GM21360 (cell line): ENCODE measurements around the gene AXIN2.
"Not testable (repeated sequence)": the region's sequence is repeated elsewhere in the genome, so short reads cannot be mapped to it uniquely, and the experiment has no call there.

Source experiments
- ATAC-seq: cut with Tn5 transposase; IDR thresholded peaks from one replicate; pipeline ENCODE4 v1.9.1; 2021; ENCODE audit warnings: mild to moderate bottlenecking, moderate library complexity; ENCODE audit not compliant: unreplicated experiment

Gene AXIN2

DNA sequence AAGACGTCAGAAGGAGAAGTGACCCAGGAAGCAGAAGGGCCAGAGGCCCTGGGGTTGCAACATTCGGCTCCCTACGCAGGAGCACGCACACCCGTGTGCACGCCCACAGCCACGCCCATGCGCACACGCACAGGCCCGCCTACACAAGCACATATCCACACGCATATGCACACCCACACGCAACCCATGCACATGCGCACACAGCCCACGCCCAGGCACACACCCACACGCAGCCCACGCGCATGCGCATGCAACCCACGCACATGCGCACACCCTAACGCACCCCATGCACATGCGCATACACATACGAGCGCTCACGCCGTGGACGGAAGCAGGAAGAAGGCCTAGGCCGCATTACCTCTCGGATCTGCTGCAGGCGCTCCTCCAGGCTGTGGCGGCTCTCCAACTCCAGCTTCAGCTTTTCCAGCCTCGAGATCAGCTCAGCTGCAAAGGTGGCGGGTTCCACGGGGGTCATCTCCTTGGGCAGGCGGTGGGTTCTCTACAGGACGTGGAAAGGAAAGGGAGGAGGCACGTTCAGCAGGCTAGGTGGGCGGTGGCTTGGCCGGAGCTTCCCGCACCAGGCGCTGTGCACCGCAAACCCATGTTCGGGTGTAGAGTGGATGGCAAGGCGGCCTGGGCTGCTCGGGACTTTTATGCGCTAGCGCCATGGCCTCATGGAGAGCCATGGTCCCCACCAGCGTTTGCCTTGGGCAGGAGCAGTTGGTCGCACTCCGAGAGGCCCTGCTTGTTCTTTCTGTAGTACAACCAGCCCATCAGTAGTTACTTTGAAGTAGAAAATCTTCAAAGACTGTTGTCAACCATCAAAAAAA lies 23.4 kb downstream of the AXIN2 start:
- no peak for ATAC-seq

DNA sequence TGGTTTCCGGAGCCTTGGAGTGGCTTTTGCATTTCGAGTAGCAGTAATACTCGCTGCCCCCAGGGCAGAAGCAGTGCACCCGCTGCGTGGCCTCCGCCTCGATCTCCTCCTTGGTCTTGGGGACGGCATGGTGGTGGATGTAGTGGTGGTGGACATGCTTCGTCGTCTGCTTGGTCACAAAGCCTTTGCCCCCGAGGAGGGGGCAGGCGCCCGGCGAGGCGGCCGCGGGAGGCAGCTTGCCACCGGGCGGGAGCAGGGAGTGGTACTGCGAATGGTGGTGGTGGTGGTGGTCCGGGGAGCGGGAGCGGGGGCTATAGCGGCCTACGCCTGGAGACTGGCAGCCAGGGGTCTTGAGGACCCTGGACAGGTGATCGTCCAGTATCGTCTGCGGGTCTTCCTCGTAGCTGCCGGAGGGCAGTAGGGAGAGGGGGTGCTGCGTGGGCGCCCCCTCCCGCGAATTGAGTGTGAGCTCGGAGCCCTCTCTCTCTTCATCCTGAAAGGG lies 24.1 kb downstream of the AXIN2 start:
- no peak for ATAC-seq

DNA sequence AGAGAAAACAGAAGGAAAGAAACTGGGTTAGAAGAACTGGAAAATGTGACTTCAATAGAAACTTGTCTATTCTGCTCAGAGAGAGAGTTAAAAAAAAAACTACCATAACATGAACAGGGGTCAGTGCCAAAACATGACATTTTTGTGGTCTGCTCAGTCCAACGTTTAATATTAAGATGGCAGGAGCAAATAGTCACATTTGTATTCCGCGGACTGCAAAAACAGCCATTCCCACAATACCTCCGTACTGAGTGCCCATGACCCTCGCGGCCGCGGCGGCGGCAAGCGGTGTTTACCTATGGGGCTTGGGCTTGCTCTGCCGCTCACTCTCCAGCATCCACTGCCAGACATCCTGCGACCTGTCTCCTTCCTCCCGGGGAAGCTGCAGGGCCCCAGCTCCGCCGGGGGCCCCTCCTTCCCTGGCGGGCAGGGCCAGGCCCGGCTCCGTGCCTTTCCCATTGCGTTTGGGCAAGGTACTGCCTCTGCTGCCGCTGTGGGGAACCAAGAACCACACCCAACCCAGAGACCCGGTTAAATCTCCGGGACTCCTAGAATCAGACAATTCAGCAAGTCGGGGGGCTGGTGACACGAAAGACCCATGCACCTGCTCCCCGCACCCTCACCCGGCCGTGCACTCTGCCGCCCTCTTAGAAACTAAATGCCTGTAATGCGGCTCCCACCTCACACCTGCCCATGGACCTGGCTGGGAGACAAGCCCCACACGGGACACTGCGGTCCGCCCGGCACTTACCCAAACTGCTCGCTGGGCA lies 24.7 kb downstream of the AXIN2 start:
- ATAC-seq, result no peak

DNA sequence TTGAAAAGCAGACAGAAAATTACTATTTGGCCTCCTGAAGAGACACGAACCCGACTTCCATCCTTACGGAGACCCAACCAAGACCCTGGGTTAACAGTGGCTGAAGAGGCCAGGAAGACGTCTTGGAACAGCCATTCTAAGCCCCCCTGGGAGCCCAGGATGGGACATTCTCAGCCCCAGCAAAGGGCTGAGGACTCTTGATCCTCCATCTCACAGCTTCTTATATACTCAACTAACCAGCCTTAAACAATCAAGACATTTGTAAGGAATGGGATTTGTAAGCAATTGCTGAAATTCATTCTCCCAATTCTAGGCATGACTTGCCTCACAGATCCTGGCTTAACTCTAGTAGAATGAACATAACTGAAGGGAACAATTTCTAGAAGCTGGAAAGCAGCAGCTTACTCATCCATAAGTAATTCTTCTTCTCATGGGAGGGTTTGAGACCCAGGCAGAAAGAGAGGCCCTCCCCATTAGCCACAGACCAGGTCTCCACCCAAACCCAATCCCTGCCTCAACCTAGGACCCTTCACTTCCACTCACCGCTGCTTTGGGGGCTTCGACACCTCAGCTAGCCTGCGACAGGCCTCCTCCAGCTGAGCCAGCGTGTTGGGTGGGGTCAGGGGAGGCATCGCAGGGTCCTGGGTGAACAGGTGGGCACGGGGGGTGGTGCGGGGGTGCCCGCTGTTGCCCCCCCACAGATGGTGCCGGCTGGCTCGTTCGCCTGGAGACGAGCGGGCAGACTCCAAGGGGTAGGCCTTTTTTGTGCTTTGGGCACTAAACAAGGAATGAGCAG lies 25.5 kb downstream of the AXIN2 start:
- no peak for ATAC-seq

DNA sequence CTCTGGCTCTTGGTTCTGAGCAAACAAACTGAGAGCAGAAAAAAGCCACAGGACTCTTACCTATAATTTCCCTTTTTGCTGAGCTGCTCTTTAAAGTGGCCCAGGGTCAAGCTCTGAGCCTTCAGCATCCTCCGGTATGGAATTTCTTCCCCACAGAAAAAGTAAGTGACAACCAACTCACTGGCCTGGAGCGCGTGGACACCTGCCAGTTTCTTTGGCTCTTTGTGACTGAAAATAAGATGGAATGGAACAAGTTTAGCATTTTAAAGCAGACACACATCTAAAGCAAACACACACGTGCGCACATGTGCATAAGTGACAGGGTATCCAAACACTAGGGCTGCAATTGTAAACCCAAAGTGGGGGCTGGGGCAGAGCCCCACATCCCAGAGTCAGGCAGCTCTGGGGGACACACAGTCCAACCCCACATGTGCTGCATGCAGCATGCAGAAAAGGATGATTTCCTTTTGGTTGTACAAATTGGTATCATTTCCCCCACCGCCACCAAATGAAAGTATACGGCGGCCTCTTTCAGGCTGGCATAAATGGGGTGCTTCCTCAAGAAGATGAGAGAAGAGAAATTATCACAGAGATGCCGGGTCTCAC lies 27.5 kb downstream of the AXIN2 start:
- ATAC-seq, result no peak

DNA sequence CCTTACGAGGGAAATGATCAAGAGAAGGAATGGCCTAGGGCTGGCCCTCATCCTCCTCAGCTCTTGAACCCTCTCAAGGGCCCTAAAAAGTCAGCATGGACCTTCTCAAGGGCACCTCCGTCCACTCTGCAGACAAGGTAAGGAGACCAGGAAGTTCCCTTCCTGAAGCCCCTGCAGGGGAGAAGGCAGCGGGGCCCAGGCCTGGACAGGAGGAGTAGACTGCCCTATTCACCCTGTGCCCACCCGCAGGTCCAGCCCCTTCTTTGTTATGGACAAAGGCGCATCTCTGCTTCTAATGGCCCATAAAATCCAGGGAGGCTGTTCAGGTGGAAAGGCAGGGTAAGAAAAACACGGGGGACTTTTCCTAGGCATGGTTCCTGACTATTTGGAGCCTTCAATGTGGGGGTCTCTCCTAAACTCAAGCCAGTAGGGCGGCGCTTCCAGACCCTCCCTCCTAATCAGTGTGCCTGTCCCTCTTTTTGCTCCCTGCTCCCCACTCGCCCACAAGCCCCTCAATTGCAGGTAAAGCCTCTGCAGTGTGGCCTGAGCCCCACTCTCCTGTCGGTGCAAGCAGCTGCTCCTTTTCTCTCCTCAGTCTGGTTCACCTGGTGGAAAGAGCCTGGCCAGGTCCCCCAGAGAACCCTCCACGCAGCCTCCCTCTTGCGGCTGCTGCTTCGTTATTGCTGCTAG lies 28.2 kb downstream of the AXIN2 start:
- no peak for ATAC-seq

DNA sequence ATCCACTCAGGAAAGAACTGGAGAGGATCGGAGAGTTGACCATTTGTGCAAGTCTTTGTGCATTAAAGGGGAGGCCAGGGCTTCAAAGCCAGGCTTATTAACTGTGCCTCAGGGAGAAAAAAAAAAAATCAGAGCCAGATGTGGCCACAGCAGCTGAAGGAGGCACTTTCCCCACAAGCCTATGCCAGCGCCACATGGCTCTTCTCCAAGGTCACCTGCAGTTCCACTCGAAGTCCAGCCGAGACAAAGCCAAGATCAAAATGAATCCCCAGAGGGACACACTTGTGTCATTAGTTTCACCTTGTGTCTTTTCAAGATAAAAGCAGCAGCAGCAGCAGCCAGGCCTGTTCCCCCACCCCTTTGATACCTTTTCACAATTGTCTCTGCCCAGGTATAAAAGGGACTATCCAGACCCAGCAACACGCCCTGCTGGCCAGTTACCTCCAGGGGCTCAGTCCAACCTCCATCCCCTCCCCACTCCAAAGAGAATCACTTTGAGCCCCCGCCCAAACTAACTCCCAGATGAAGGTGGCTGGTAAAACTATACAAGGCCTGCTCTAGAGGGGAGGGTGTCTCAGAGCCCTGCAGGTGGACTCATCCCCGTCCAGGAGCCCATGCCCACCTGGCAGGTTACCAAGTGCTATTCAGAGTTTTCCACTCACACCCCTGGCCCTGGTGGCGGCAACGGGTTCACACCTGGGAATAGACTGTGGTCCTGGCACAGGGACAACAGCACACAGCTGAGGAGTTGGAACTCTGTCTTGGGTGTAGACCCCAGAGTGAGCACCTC lies 29.2 kb downstream of the AXIN2 start:
- no peak for ATAC-seq

DNA sequence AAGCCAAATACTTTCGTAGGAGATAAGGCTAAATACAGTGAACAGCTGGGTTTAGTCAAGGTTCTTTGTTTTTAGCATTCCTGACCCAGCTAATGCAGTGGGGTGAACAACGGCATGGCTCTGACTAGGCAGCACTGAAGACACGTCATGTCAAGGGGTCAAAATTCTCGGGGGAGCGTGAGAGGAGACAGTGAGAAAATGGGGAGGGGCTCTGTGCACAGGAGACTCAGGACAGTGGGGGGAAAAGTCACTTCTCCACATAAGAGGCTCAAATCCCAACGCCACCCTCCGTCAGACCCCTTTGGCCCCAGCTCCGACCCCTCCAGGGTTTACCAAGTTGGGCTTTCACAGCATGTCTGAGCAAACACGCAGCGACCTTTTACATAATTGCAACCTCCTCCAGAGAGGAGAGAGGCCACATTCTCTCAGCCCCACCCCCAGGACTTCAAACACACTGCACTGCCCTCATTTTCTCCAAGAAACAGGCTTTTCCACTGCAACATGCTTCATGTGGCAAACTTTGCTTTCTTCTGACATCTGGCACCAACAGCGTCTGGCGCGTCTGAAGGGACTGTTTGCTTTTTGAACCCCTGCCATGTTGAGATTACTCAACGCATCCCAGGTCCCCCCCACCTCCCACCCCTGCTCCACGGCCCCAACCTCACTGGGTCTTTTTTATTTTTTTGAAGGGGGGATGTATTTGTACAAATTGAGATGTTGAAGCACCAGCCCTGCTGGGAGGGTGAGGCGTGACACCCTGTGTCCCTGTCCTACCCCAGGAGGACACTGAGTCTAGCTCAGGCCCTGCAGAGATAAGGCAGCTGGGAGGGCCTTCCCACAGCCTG lies 30.0 kb downstream of the AXIN2 start:
- ATAC-seq, result no peak

DNA sequence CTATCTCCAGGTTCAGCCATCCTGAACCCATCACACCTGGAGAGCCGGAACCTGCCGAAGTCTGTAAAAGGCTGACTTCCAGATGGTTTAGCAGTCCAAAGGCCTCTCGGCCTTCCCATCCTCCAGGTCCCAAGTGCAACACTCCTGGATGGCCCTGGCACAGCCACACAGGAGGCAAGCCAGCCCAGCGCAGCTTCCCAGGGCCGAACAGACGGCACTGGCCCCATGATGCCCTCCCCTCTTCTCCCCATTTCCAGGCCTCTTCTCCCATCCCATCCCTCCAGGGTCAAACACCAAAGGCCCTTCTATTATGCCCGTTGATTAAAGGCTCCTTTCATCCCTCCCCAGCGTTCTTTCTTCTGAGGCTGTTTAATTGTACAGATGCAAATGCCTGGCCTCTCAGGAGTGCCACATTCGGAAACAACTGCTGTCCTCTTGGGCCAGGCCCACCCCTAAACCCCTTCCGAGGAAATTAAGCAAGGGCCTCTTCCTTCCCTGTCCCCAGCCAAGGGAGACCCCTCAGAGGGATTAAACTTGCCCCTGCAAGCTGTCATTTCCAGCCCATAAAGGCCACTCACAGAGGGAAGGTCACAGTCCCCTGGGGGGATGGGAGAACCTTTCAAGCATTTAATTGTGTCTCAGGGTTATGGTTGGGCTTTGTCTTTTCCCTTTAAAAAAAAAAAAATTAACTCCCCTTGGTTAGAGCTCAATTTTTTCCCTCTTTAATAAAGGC lies 30.8 kb downstream of the AXIN2 start:
- ATAC-seq, result no peak

DNA sequence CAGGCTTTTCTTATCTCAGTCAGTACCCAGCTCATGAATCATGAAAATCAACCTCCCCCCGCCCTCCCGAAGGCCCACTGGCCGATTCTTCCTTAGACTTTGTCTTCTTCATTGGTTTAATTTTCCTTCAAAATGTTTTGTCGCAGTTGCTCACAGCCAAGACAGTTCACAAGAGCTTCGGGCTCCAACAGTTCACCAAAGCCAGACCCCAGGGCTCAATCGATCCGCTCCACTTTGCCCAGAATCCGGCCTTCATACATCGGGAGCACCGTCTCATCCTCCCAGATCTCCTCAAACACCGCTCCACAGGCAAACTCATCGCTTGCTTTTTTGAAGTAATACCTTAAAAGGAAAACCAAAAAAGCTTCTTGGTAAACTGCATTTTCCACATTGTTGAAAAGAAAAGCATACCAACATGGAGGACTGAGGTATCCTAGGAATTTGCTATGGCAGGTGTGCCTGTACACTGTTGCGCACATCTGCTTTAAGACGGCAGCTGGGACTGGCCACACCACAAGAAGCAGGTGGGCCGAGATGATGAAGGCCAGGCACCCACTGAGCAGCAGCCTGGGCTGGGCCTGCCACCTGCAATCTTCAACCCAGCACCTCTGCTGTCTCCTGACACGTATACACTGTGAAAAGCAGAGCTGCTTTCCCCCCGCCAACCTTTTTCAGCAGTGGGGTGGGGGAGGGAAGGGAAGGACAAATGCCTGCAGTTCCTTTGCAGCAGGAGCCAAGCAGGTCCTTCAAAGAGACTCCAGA lies 31.5 kb downstream of the AXIN2 start:
- ATAC-seq, result no peak

DNA sequence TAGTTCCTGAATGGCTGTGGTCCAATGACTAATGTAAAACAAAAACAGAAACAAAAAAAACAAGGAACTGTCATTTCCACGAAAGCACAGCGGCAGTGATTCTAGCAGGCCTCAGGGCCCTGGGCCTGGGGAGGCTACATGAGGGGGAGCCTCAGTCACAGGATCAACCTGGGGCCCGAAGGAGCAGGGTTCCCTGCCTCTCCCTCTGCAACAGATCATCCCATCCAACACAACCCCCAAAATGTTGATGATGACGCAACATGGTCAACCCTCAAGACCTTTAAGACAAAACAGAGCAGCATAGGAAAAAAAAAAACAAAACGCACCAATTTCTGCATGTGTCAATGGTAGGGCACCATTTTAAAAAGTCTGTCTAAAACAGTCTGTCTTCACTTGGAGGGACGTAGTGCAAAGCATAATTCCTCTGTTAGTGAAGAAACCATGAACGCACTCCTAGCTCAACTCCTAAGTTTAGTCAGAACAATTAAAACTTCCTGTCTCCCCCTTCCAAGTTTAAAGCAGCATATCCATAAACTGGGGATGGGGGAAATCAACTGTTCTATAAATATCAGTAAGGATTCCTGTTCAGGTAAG lies 32.3 kb downstream of the AXIN2 start:
- no peak for ATAC-seq

DNA sequence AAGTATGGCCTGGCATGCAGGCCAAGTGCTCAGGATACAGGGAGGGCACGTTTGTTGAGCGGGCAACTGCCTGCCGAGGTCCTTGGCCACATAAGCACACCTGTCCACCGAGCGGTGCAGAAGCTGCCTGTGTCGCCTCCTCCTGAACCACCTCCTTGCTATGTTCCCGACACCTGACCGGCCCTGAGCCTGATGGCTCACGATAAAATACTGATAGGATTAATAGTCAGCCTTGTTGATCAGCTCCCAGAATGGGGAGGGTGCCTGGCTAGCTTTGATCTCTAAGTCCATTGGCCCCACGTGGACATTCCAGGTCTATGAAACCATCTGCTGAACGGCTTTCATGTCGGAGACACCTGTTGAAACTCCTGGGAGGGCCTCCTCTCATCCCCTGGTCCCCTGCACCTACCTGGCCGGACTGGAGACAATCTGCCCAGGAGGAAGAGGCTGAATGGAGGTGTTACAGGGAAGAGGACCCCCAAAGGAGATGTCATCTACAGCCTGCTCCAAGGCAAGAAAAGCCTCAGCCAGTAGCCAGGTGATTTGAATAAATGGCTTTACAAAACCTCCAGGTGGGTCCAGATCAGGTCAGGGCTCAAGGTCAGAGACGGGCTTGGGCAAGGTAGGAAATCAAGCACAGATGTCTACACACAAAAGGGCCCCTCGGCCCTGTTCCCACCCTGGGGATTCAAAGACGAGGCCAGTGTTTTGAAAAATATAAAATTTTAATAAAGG lies 33.4 kb downstream of the AXIN2 start:
- ATAC-seq, result no peak

DNA sequence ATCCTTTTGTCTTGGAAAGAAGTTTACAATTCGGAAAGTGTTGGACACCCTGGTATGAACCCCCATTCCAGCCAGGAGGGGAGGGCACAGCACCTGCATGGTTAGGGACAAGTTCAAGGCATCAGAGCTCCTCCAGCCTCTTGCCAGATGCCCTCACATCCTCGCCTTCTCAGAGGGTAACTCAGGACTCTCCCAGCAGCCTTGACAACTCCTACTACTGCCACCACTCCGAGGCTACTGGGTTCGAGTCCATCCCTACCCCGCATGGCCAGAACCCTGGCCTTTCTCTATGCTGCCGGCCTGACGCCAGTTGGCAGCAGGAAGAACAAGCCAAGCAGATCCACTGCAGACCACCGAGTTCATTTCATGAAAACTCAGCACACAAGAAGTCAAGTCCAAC lies 34.1 kb downstream of the AXIN2 start:
- no peak for ATAC-seq

DNA sequence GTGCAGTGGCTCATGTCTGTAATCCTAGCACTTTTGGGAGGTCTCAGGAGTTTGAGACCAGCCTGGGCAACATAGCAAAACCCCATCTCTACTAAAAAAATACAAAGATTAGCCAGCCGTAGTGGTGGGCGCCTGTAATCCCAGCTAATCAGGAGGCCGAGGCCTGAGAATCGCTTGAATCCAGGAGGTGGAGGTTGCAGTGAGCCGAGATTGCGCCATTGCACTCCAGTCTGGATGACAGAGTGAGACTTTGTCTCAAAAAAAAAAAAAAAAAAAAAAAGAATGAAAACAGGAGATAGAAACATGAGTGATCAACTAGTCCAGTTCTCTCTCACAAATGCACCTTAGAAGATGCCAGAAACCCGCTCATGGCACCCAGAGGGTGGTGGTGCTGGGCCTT lies 34.6 kb downstream of the AXIN2 start:
- not testable (repeated sequence) for ATAC-seq

DNA sequence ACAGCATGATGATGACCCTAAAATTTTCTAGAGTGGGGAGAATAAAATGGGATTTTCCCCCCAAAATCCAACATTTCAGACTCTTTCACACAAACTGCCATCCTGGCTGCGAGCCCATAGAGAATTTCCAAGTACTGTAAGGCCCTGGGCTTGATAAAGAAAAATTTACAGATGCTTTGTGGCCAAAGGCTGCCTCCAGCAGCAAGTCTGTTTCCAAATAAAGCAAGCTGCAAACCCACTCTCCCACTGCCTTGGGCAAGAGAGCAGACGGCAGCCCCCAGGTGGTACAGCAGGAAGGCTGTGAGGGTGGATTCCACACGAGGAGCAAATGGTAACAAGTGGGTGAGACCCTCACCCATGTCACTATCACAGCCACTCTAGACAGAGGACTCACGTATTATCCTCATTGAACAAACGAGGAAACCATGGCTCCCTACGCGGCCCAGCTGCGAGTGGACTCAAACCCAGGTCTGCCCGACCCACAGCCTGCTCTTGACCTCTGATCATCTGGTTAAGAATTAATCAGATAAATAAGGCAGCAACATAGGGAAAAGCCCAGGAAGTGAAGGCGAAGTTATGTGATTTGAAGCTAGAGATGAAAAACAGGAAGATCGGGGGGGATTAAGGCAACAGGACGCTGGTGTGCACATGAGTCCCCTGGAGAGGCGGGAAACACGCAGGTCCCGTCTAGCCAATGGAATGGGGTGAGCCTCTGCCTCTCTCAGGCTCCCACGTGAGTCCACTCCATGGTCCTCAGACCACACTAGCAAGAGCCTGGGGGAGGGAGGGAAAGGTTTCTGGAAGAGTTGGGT lies 37.4 kb downstream of the AXIN2 start:
- ATAC-seq, result no peak
